Suprapubic skin (tissue), 4 donors: ENCODE results near the gene CNGA4. TPM values are rescaled to one million over a fixed set of nuclear protein-coding genes. Genes with fewer than 3 reads are reported as not detected.

ENCODE experiments used
- DNase-seq, 2 donors: peaks; one replicate each; pipeline ENCODE4 v3.0.0-alpha.2; 2019; ENCODE audit warnings: low spot score in 2 of 2
- H3K27ac ChIP-seq: fragments of 200-600 bp; sonication (generic); one replicate; pipeline ENCODE4 v1.5.1; 2019
- H3K27me3 ChIP-seq: fragments of 200-600 bp; sonication (generic); one replicate; pipeline ENCODE4 v1.5.1; 2019
- H3K36me3 ChIP-seq: fragments of 200-600 bp; sonication (generic); one replicate; pipeline ENCODE4 v1.5.1; 2019
- H3K4me1 ChIP-seq: fragments of 200-600 bp; sonication (generic); one replicate; pipeline ENCODE4 v1.5.1; 2019
- H3K4me3 ChIP-seq: fragments of 200-600 bp; sonication (generic); one replicate; pipeline ENCODE4 v1.5.1; 2019; ENCODE audit warnings: mild to moderate bottlenecking
- H3K9me3 ChIP-seq: fragments of 200-600 bp; sonication (generic); one replicate; pipeline ENCODE4 v1.5.1; 2019
- CTCF ChIP-seq, 2 donors: fragments of 200-600 bp in 1 of 2; fragments of 450-650 bp in 1 of 2; sonication (generic) in 1 of 2; IDR thresholded peaks; one replicate each; pipeline ENCODE4 v1.5.1; 2016 to 2019; ENCODE audit warnings: antibody characterized with exemption in 2 of 2, mild to moderate bottlenecking in 1 of 2, moderate library complexity in 1 of 2
- EP300 ChIP-seq: sonication (generic); formaldehyde crosslinking; IDR thresholded peaks from one replicate; pipeline ENCODE4 v1.6.1; 2017; ENCODE audit warnings: antibody characterized with exemption
- POLR2A ChIP-seq, 2 donors: fragments of 450-650 bp; IDR thresholded peaks; one replicate each; pipeline ENCODE4 v1.6.1; 2017; ENCODE audit warnings: antibody characterized with exemption in 2 of 2, mild to moderate bottlenecking in 2 of 2, moderate library complexity in 2 of 2
- POLR2AphosphoS5 ChIP-seq, 3 donors: sonication (generic); formaldehyde crosslinking; IDR thresholded peaks; one replicate each; pipeline ENCODE4 v1.6.1; 2017; ENCODE audit warnings: antibody characterized with exemption in 3 of 3
- WGBS: methylation state at CpG from one replicate; pipeline ENCODE4 v1.1.5; 2018; 5-methylcytosine and 5-hydroxymethylcytosine counted together
- total RNA-seq, 4 donors: library from RNA; depleted of rRNA; stranded (reverse); fragments of >200 nt; gene quantifications; one replicate each; pipeline ENCODE4 v1.1.0, GENCODE V29; 2016

The CNGA4 gene
- total RNA-seq, 4 donors from 2014 or later: not detected

GRCh38 chr11:6234387-6235107, 4.3 kb upstream of the CNGA4 start, which contains the start of gene FHIP1B:
FHIP1B (minus strand) TSS chr11:6234636; CDS start chr11:6224516, 10,120 bp downstream.
- peak; percentile 100 for DNase-seq
- no peaks in the 10 kb centered on the region for H3K36me3 ChIP-seq
- TF ChIP-seq CTCF (IDR thresholded peaks at IDR 0.05) (no peak), EP300 (no peak), POLR2A (IDR thresholded peaks at IDR 0.05) (peak in 1 of 2 donors; percentile 47), POLR2AphosphoS5 (IDR thresholded peaks at IDR 0.05) (peak in 1 of 3 donors; percentile 74)
- peak within 1 kb of the TSS; percentile 74 for H3K27ac ChIP-seq
- peaks cover 20% of the 10 kb centered on the region for H3K4me1 ChIP-seq
- no peaks in the 10 kb centered on the region for H3K27me3 ChIP-seq
- H3K4me3 ChIP-seq: peak within 1 kb of the TSS; percentile 62
- under 1% methylated on average over 62 of the region's 62 CpGs for WGBS
- no peaks in the 10 kb centered on the region for H3K9me3 ChIP-seq

- Histone ChIP-seq H3K4me3 (no peak overlapping the region), H3K4me1 (peaks cover 12% of the 10 kb centered on the region), H3K27me3 (no peaks in the 10 kb centered on the region), H3K36me3 (no peaks in the 10 kb centered on the region), H3K9me3 (no peaks in the 10 kb centered on the region), H3K27ac (no peak overlapping the region)
- TF ChIP-seq EP300 (no peak), POLR2AphosphoS5 (IDR thresholded peaks at IDR 0.05) (no peak), POLR2A (IDR thresholded peaks at IDR 0.05) (no peak), CTCF (IDR thresholded peaks at IDR 0.05) (no peak)
- DNase-seq: no peak
- 75% methylated on average over 4 of the region's 4 CpGs for WGBS
Measured at GRCh38 chr11:6237266-6237665, 1.6 kb upstream of the CNGA4 start.

GRCh38 chr11:6237761-6238302, 1.1 kb upstream of the CNGA4 start:
- 87% methylated on average over 5 of the region's 5 CpGs for WGBS
- Histone ChIP-seq H3K27me3 (no peaks in the 10 kb centered on the region), H3K36me3 (no peaks in the 10 kb centered on the region), H3K4me1 (peaks cover 12% of the 10 kb centered on the region), H3K27ac (no peak overlapping the region), H3K4me3 (no peak overlapping the region), H3K9me3 (no peaks in the 10 kb centered on the region)
- TF ChIP-seq POLR2A (IDR thresholded peaks at IDR 0.05) (no peak), POLR2AphosphoS5 (IDR thresholded peaks at IDR 0.05) (no peak), EP300 (no peak), CTCF (IDR thresholded peaks at IDR 0.05) (no peak)
- DNase-seq: no peak

- 95% methylated on average over 28 of the region's 28 CpGs for WGBS
- no peaks in the 10 kb centered on the region for H3K27me3 ChIP-seq
- no peaks in the 10 kb centered on the region for H3K36me3 ChIP-seq
- no peak for DNase-seq
- no peak for TF ChIP-seq POLR2AphosphoS5 (IDR thresholded peaks at IDR 0.05)
- no peak for TF ChIP-seq CTCF (IDR thresholded peaks at IDR 0.05)
- TF ChIP-seq EP300: no peak
- TF ChIP-seq POLR2A (IDR thresholded peaks at IDR 0.05): no peak
- no peak overlapping the region for H3K27ac ChIP-seq
- H3K9me3 ChIP-seq: no peaks in the 10 kb centered on the region
- no peaks in the 10 kb centered on the region for H3K4me1 ChIP-seq
- H3K4me3 ChIP-seq: no peak overlapping the region
Measured at GRCh38 chr11:6240139-6240538, 1.2 kb downstream of the CNGA4 start.

- 74% methylated on average over 1 of the region's 1 CpG for WGBS
- no peak for DNase-seq
Measured at GRCh38 chr11:6240781-6241180, 1.9 kb downstream of the CNGA4 start.

More at GRCh38 chr11:6240781-6241180, 1.9 kb downstream of the CNGA4 start:
- H3K27ac ChIP-seq: no peak overlapping the region
- no peaks in the 10 kb centered on the region for H3K4me1 ChIP-seq
- no peaks in the 10 kb centered on the region for H3K27me3 ChIP-seq
- no peak for TF ChIP-seq POLR2AphosphoS5 (IDR thresholded peaks at IDR 0.05)
- no peak for TF ChIP-seq EP300
- no peak for TF ChIP-seq CTCF (IDR thresholded peaks at IDR 0.05)
- no peaks in the 10 kb centered on the region for H3K9me3 ChIP-seq
- no peak overlapping the region for H3K4me3 ChIP-seq
- no peaks in the 10 kb centered on the region for H3K36me3 ChIP-seq
